ENCODE measurements around the gene PHYH.

DNA sequence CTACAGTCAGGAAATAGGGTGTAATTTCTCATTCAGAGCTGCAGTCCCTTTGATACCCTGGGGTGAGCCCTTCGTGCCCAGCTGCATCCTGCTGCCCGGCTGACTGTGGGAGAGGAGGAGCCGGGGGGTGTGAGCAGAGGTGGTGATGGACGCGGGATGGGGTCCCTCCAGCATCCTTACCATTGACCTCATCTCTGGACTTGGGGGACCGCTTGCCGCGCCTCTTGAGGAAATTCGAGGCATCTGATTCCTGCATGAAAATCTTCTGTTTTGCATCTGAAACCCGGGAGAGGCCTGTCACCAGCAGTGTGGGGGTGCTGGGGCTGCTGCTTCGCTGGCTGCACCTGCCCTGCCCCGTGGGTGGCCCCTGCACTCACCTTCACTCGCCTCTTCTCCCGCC is 66.5 kb downstream of the PHYH start:
- TF ChIP-seq TAF1 (conservative IDR thresholded peaks at IDR 0.05): no peak
- TF ChIP-seq, protein P1, sequence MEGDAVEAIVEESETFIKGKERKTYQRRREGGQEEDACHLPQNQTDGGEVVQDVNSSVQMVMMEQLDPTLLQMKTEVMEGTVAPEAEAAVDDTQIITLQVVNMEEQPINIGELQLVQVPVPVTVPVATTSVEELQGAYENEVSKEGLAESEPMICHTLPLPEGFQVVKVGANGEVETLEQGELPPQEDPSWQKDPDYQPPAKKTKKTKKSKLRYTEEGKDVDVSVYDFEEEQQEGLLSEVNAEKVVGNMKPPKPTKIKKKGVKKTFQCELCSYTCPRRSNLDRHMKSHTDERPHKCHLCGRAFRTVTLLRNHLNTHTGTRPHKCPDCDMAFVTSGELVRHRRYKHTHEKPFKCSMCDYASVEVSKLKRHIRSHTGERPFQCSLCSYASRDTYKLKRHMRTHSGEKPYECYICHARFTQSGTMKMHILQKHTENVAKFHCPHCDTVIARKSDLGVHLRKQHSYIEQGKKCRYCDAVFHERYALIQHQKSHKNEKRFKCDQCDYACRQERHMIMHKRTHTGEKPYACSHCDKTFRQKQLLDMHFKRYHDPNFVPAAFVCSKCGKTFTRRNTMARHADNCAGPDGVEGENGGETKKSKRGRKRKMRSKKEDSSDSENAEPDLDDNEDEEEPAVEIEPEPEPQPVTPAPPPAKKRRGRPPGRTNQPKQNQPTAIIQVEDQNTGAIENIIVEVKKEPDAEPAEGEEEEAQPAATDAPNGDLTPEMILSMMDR (IDR thresholded peaks at IDR 0.05; ENCODE audit: low read depth, low read length, missing input control): no peak

Measured in liver (tissue), 3 donors.